ENCODE data around the gene NRARP. TPM values are rescaled to one million over a fixed set of nuclear protein-coding genes. Genes with fewer than 3 reads are reported as not detected.

NRARP gene
- total and polyA plus RNA-seq, 4 donors: 0.48 to 1.3 (median 0.93) TPM; not detected in 1

DNA sequence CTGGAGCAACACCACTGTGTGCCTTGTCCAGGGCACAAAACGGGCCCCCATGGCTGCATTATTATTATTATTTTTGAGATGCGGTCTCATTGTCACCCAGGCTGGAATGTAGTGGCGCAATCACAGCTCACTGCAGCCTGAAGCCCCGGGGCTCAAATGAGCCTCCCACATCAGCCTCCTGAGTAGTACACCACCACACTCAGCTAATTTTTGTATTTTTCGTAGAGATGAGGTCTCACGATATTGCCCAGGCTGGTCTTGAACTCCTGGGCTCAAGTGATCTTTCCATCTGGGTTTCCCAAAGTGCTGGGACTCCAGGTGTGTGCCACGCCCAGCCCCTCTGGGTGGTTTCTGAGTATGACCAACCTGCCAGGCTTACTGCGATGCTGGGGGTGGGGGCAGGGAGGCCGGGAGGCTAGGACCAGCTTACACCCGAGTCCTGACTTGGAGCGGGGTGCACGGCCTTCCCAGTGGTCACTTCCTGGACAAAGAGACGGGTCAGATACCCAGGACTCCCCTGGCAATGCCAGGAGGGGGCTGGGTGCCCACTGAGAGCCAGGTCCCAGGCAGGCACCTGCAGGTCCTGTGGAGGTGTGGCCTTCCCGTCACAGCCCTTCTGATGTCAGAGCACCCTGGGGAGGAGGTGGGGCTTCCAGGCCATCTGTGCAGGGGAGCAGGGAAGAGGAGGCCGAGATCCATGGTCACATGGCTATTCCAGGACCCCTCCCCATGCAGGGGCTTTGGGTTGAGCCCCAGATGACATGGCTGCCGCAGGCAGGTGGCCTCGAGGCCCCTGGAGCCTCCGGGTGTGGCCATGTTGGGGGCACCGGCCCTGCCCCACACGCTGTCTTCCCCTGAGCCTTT, 8.3 kb upstream of the NRARP start:
- no peak overlapping the region for H3K27ac ChIP-seq (ENCODE audit: low read depth in 1 of 2, low read length in 2 of 2)
- H3K9ac ChIP-seq (ENCODE audit: low read depth in 1 of 2, low read length in 2 of 2): no peak overlapping the region
- H3K4me1 ChIP-seq (ENCODE audit: control insufficient read depth in 4 of 4, insufficient read depth in 4 of 4, low read length in 3 of 4): peaks cover 2 to 13% (median 5%) of the 10 kb centered on the region in 4 donors
- no peak overlapping the region for H3K4me3 ChIP-seq (ENCODE audit: low read depth in 1 of 3, low read length in 3 of 3)
- H3K27me3 ChIP-seq (ENCODE audit: control insufficient read depth in 4 of 4, insufficient read depth in 4 of 4, low read length in 3 of 4): no peaks in the 10 kb centered on the region
- no peaks in the 10 kb centered on the region for H3K36me3 ChIP-seq (ENCODE audit: control insufficient read depth in 4 of 4, insufficient read depth in 3 of 4, low read depth in 1 of 4, low read length in 3 of 4)
- DNase-seq (ENCODE audit: low spot score): no peak
- WGBS: 76% methylated on average over 20 of the region's 20 CpGs
- TF ChIP-seq FOXA1 (IDR thresholded peaks at IDR 0.05): no peak
- TF ChIP-seq HNF4G (IDR thresholded peaks at IDR 0.05): no peak
- TF ChIP-seq, protein P1, sequence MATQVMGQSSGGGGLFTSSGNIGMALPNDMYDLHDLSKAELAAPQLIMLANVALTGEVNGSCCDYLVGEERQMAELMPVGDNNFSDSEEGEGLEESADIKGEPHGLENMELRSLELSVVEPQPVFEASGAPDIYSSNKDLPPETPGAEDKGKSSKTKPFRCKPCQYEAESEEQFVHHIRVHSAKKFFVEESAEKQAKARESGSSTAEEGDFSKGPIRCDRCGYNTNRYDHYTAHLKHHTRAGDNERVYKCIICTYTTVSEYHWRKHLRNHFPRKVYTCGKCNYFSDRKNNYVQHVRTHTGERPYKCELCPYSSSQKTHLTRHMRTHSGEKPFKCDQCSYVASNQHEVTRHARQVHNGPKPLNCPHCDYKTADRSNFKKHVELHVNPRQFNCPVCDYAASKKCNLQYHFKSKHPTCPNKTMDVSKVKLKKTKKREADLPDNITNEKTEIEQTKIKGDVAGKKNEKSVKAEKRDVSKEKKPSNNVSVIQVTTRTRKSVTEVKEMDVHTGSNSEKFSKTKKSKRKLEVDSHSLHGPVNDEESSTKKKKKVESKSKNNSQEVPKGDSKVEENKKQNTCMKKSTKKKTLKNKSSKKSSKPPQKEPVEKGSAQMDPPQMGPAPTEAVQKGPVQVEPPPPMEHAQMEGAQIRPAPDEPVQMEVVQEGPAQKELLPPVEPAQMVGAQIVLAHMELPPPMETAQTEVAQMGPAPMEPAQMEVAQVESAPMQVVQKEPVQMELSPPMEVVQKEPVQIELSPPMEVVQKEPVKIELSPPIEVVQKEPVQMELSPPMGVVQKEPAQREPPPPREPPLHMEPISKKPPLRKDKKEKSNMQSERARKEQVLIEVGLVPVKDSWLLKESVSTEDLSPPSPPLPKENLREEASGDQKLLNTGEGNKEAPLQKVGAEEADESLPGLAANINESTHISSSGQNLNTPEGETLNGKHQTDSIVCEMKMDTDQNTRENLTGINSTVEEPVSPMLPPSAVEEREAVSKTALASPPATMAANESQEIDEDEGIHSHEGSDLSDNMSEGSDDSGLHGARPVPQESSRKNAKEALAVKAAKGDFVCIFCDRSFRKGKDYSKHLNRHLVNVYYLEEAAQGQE (IDR thresholded peaks at IDR 0.05): no peak
- TF ChIP-seq, protein P2, sequence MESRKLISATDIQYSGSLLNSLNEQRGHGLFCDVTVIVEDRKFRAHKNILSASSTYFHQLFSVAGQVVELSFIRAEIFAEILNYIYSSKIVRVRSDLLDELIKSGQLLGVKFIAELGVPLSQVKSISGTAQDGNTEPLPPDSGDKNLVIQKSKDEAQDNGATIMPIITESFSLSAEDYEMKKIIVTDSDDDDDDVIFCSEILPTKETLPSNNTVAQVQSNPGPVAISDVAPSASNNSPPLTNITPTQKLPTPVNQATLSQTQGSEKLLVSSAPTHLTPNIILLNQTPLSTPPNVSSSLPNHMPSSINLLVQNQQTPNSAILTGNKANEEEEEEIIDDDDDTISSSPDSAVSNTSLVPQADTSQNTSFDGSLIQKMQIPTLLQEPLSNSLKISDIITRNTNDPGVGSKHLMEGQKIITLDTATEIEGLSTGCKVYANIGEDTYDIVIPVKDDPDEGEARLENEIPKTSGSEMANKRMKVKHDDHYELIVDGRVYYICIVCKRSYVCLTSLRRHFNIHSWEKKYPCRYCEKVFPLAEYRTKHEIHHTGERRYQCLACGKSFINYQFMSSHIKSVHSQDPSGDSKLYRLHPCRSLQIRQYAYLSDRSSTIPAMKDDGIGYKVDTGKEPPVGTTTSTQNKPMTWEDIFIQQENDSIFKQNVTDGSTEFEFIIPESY (IDR thresholded peaks at IDR 0.05): no peak
- TF ChIP-seq RAD21 (IDR thresholded peaks at IDR 0.05): no peak
- no peak for TF ChIP-seq HNF4A (conservative IDR thresholded peaks at IDR 0.05)
- H3K9me3 ChIP-seq (ENCODE audit: control insufficient read depth in 4 of 4, low read length in 3 of 4): no peaks in the 10 kb centered on the region

DNA sequence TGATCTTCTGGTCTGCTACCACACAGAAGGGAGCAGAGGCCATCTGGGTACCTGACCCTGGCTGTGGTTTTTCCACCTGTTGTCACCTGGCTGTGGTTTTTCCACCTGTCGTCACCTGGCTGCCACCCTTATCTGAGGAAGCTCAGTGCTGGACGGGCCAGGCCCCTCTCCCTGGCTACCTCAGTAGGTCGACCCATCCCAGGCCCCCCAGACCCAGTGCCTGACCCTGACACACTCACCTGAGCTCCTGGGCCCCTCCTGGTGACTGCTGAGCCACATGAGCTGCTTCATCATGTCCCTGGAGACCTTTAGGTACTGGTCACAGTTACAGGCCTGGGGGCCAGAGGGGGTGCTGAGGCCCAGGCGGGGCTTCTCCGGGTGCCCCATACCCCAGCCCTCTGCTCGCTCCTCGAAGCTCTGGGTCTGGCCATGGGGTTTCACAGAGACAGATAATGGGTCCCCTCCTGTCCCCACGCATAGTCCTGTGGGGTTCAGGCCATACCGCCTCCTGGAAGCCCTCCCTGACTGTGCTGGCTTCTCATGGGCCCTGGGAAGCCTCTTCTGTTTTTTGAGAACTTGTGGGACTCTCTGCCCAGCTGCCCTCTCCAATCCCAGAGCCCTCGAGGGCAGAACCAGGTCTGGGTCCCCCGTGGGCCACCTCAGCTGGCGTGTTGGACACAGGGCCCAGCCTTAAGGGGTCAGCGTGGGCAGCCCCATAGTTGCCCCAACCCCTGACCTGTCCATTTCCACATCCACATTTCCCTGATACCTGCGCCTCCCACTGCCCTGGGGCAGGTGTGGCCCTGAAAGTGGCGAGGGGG, 7.5 kb upstream of the NRARP start:
- DNase-seq (ENCODE audit: low spot score): no peak
- Histone ChIP-seq H3K27me3 (ENCODE audit: control insufficient read depth in 4 of 4, insufficient read depth in 4 of 4, low read length in 3 of 4) (no peaks in the 10 kb centered on the region), H3K9ac (ENCODE audit: low read depth in 1 of 2, low read length in 2 of 2) (no peak overlapping the region), H3K4me1 (ENCODE audit: control insufficient read depth in 4 of 4, insufficient read depth in 4 of 4, low read length in 3 of 4) (peaks cover 2 to 19% (median 7%) of the 10 kb centered on the region in 4 donors), H3K27ac (ENCODE audit: low read depth in 1 of 2, low read length in 2 of 2) (no peak overlapping the region), H3K9me3 (ENCODE audit: control insufficient read depth in 4 of 4, low read length in 3 of 4) (no peaks in the 10 kb centered on the region), H3K36me3 (ENCODE audit: control insufficient read depth in 4 of 4, insufficient read depth in 3 of 4, low read depth in 1 of 4, low read length in 3 of 4) (no peaks in the 10 kb centered on the region), H3K4me3 (ENCODE audit: low read depth in 1 of 3, low read length in 3 of 3) (no peak overlapping the region)
- TF ChIP-seq FOXA2 (IDR thresholded peaks at IDR 0.05): no peak
- TF ChIP-seq NR2F2 (IDR thresholded peaks at IDR 0.05): no peak
- no peak for TF ChIP-seq HNF4G (IDR thresholded peaks at IDR 0.05)
- TF ChIP-seq GABPA (IDR thresholded peaks at IDR 0.05 in 1 of 2, conservative IDR thresholded peaks at IDR 0.05 in 1 of 2): no peak
- TF ChIP-seq EGR1 (IDR thresholded peaks at IDR 0.05; ENCODE audit: low read depth in 2 of 2): no peak
- no peak for TF ChIP-seq HNF4A (conservative IDR thresholded peaks at IDR 0.05)
- TF ChIP-seq, protein P3, sequence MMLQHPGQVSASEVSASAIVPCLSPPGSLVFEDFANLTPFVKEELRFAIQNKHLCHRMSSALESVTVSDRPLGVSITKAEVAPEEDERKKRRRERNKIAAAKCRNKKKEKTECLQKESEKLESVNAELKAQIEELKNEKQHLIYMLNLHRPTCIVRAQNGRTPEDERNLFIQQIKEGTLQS (IDR thresholded peaks at IDR 0.05): no peak
- TF ChIP-seq, protein P2 (IDR thresholded peaks at IDR 0.05): no peak
- no peak for TF ChIP-seq SP1 (IDR thresholded peaks at IDR 0.05)
- no peak for TF ChIP-seq TAF1 (conservative IDR thresholded peaks at IDR 0.05)
- 83% methylated on average over 15 of the region's 15 CpGs for WGBS

Measured in liver (tissue), 9 donors.